ENCODE measurements around the gene GCSAM. TPM values are rescaled to one million over a fixed set of nuclear protein-coding genes. Genes with fewer than 3 reads are reported as not detected.

Gene GCSAM
- total and polyA plus RNA-seq, 4 donors: 0.08 to 0.75 (median 0.27) TPM; not detected in 1

- no peaks in the 10 kb centered on the region for H3K4me1 ChIP-seq (ENCODE audit: control insufficient read depth in 4 of 4, insufficient read depth in 4 of 4, low read length in 3 of 4)
- TF ChIP-seq JUND (IDR thresholded peaks at IDR 0.05): no peak
- TF ChIP-seq, protein P1, sequence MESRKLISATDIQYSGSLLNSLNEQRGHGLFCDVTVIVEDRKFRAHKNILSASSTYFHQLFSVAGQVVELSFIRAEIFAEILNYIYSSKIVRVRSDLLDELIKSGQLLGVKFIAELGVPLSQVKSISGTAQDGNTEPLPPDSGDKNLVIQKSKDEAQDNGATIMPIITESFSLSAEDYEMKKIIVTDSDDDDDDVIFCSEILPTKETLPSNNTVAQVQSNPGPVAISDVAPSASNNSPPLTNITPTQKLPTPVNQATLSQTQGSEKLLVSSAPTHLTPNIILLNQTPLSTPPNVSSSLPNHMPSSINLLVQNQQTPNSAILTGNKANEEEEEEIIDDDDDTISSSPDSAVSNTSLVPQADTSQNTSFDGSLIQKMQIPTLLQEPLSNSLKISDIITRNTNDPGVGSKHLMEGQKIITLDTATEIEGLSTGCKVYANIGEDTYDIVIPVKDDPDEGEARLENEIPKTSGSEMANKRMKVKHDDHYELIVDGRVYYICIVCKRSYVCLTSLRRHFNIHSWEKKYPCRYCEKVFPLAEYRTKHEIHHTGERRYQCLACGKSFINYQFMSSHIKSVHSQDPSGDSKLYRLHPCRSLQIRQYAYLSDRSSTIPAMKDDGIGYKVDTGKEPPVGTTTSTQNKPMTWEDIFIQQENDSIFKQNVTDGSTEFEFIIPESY (IDR thresholded peaks at IDR 0.05): no peak
- TF ChIP-seq HNF4G (IDR thresholded peaks at IDR 0.05): no peak
- no peak for TF ChIP-seq FOXA2 (IDR thresholded peaks at IDR 0.05)
- no peak for TF ChIP-seq YY1 (IDR thresholded peaks at IDR 0.05)
- TF ChIP-seq RXRA (IDR thresholded peaks at IDR 0.05): no peak
- TF ChIP-seq, protein P2, sequence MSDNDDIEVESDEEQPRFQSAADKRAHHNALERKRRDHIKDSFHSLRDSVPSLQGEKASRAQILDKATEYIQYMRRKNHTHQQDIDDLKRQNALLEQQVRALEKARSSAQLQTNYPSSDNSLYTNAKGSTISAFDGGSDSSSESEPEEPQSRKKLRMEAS (IDR thresholded peaks at IDR 0.05): no peak
- TF ChIP-seq FOXA1 (IDR thresholded peaks at IDR 0.05): no peak
- TF ChIP-seq EGR1 (IDR thresholded peaks at IDR 0.05; ENCODE audit: low read depth in 2 of 2): no peak
- TF ChIP-seq SP1 (IDR thresholded peaks at IDR 0.05): no peak
- TF ChIP-seq REST (IDR thresholded peaks at IDR 0.05): no peak
- TF ChIP-seq, protein P3, sequence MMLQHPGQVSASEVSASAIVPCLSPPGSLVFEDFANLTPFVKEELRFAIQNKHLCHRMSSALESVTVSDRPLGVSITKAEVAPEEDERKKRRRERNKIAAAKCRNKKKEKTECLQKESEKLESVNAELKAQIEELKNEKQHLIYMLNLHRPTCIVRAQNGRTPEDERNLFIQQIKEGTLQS (IDR thresholded peaks at IDR 0.05): no peak
- TF ChIP-seq HNF4A (conservative IDR thresholded peaks at IDR 0.05): no peak
- no peak for TF ChIP-seq RAD21 (IDR thresholded peaks at IDR 0.05)
- no peak for TF ChIP-seq TAF1 (conservative IDR thresholded peaks at IDR 0.05)
- TF ChIP-seq, protein P4, sequence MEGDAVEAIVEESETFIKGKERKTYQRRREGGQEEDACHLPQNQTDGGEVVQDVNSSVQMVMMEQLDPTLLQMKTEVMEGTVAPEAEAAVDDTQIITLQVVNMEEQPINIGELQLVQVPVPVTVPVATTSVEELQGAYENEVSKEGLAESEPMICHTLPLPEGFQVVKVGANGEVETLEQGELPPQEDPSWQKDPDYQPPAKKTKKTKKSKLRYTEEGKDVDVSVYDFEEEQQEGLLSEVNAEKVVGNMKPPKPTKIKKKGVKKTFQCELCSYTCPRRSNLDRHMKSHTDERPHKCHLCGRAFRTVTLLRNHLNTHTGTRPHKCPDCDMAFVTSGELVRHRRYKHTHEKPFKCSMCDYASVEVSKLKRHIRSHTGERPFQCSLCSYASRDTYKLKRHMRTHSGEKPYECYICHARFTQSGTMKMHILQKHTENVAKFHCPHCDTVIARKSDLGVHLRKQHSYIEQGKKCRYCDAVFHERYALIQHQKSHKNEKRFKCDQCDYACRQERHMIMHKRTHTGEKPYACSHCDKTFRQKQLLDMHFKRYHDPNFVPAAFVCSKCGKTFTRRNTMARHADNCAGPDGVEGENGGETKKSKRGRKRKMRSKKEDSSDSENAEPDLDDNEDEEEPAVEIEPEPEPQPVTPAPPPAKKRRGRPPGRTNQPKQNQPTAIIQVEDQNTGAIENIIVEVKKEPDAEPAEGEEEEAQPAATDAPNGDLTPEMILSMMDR (IDR thresholded peaks at IDR 0.05; ENCODE audit: low read depth, low read length, missing input control): no peak
- no peak for TF ChIP-seq GABPA (IDR thresholded peaks at IDR 0.05 in 1 of 2, conservative IDR thresholded peaks at IDR 0.05 in 1 of 2)
- no peaks in the 10 kb centered on the region for H3K36me3 ChIP-seq (ENCODE audit: control insufficient read depth in 4 of 4, insufficient read depth in 3 of 4, low read depth in 1 of 4, low read length in 3 of 4)
- peak overlapping the region in 1 of 2 donors; percentile 56 for H3K9ac ChIP-seq (ENCODE audit: low read depth in 1 of 2, low read length in 2 of 2)
- H3K27me3 ChIP-seq (ENCODE audit: control insufficient read depth in 4 of 4, insufficient read depth in 4 of 4, low read length in 3 of 4): peaks cover 0 to 10% (median under 1%) of the 10 kb centered on the region in 4 donors
- no peaks in the 10 kb centered on the region for H3K9me3 ChIP-seq (ENCODE audit: control insufficient read depth in 4 of 4, low read length in 3 of 4)
- WGBS: 89% methylated on average over 1 of the region's 1 CpG
- no peak overlapping the region for H3K4me3 ChIP-seq (ENCODE audit: low read depth in 1 of 3, low read length in 3 of 3)
- no peak for DNase-seq (ENCODE audit: low spot score)
- no peak overlapping the region for H3K27ac ChIP-seq (ENCODE audit: low read depth in 1 of 2, low read length in 2 of 2)
Measured at GRCh38 chr3:112132554-112132953, 494 bp downstream of the GCSAM start.

Data from liver (tissue), 9 donors.